Measurements from ENCODE around the gene CNOT10.
"Not testable (repeated sequence)": the region's sequence is repeated elsewhere in the genome, so short reads cannot be mapped to it uniquely, and the experiment has no call there.

The CNOT10 gene

GRCh38 chr3:32684800-32685542 lies at the start of gene CNOT10:
CNOT10 (plus strand) TSS chr3:32685188; CDS start chr3:32685461, 273 bp downstream.
- DNase-seq = peak; percentile 96

GRCh38 chr3:32640939-32641338 lies 44.0 kb upstream of the CNOT10 start:
- no peak for DNase-seq

GRCh38 chr3:32641356-32641755 lies 43.6 kb upstream of the CNOT10 start:
- no peak for DNase-seq

GRCh38 chr3:32643354-32643753 lies 41.6 kb upstream of the CNOT10 start:
- no peak for DNase-seq

GRCh38 chr3:32643816-32644215 lies 41.2 kb upstream of the CNOT10 start:
- DNase-seq = no peak

GRCh38 chr3:32644380-32644779 lies 40.6 kb upstream of the CNOT10 start:
- DNase-seq = no peak

GRCh38 chr3:32646761-32647160 lies 38.2 kb upstream of the CNOT10 start:
- DNase-seq = no peak

GRCh38 chr3:32652337-32653100 lies 32.5 kb upstream of the CNOT10 start:
- not testable (repeated sequence) for DNase-seq

GRCh38 chr3:32655167-32655566 lies 29.8 kb upstream of the CNOT10 start:
- DNase-seq = no peak

- DNase-seq = no peak
Observed at GRCh38 chr3:32660634-32661033, 24.4 kb upstream of the CNOT10 start.

GRCh38 chr3:32662647-32663046 lies 22.3 kb upstream of the CNOT10 start:
- no peak for DNase-seq

GRCh38 chr3:32664630-32665075 lies 20.3 kb upstream of the CNOT10 start:
- DNase-seq = not testable (repeated sequence)

GRCh38 chr3:32667072-32667582 lies 17.9 kb upstream of the CNOT10 start:
- no peak for DNase-seq

- not testable (repeated sequence) for DNase-seq
Observed at GRCh38 chr3:32669226-32669625, 15.8 kb upstream of the CNOT10 start.

GRCh38 chr3:32673730-32674129 lies 11.3 kb upstream of the CNOT10 start:
- not testable (repeated sequence) for DNase-seq

- no peak for DNase-seq
Observed at GRCh38 chr3:32675164-32675563, 9.8 kb upstream of the CNOT10 start.

GRCh38 chr3:32675650-32676049 lies 9.3 kb upstream of the CNOT10 start:
- no peak for DNase-seq

- DNase-seq = no peak
Observed at GRCh38 chr3:32681811-32682210, 3.2 kb upstream of the CNOT10 start.

GRCh38 chr3:32684029-32684799 lies 774 bp upstream of the CNOT10 start:
- DNase-seq = no peak

- peak; percentile 58 for DNase-seq
Observed at GRCh38 chr3:32685543-32686185, 676 bp downstream of the CNOT10 start.

GRCh38 chr3:32686713-32687112 lies 1.7 kb downstream of the CNOT10 start:
- no peak for DNase-seq

GRCh38 chr3:32691847-32692246 lies 6.9 kb downstream of the CNOT10 start:
- no peak for DNase-seq

GRCh38 chr3:32696523-32696922 lies 11.5 kb downstream of the CNOT10 start:
- DNase-seq = no peak
